K562 (cell line): ENCODE results near the gene SYNPO. TPM values are rescaled to one million over a fixed set of nuclear protein-coding genes. Genes with fewer than 3 reads are reported as not detected.

Experiments
- ARHGAP35 ChIP-seq: fragments of 450-650 bp; IDR thresholded peaks from 2 replicates; pipeline ENCODE4 v1.6.1; 2018; ENCODE audit not compliant: partially characterized antibody
- CHD1 ChIP-seq: fragments of 200-600 bp; sonication (generic); IDR thresholded peaks from one replicate; pipeline ENCODE4 v1.6.1; 2012; ENCODE audit warnings: mild to moderate bottlenecking, moderate library complexity, low read length, inconsistent platforms
- ELF4 ChIP-seq: fragments of 450-650 bp; formaldehyde crosslinking; IDR thresholded peaks from 2 replicates; pipeline ENCODE4 v1.4.0; 2022; ENCODE audit warnings: missing genetic modification characterization
- MYNN ChIP-seq, 2 experiments: sonication (generic); formaldehyde crosslinking in 1 of 2; IDR thresholded peaks; 2 replicates each; pipeline versions ENCODE4 v1.5.0 to v1.6.1; 2016 to 2020; ENCODE audit warnings: antibody characterized with exemption in 1 of 2, missing genetic modification reagents in 1 of 2
- TGIF2 ChIP-seq: sonication (generic); formaldehyde crosslinking; IDR thresholded peaks from 2 replicates; pipeline ENCODE4 v1.8.1; 2022; ENCODE audit warnings: mild to moderate bottlenecking, missing genetic modification reagents, moderate library complexity
- polyA plus RNA-seq, 8 experiments: library from polyadenylated mRNA; depleted of rRNA in 4 of 8; stranded (reverse) in 5 of 8; unstranded in 3 of 8; fragments of >200 nt; fragmentation: Nextera tagmentation in 2 of 8; fragmentation: Illumina TruSeq in 1 of 8; extraction: Ambion mirVana in 2 of 8; extraction: Trizol in 1 of 8; gene quantifications; 2 replicates each; pipeline versions ENCODE4 v1.2.1 to v1.2.3, GENCODE V29; 2011 to 2014; ENCODE audit warnings: inconsistent platforms in 1 of 8, missing spikeins in 1 of 8
- total RNA-seq, 7 experiments: library from RNA; depleted of rRNA in 6 of 7; stranded (reverse); fragments of >200 nt in 6 of 7; fragmentation: Illumina TruSeq in 2 of 7; extraction: Trizol in 2 of 7; gene quantifications; 2 replicates each; pipeline versions ENCODE4 v1.2.1 to v1.2.3, GENCODE V29; 2011 to 2021; ENCODE audit warnings: low replicate concordance in 1 of 7
- TF ChIP-seq, protein P1 (sequence below): fragments of 450-650 bp; formaldehyde crosslinking; IDR thresholded peaks from 2 replicates; pipeline ENCODE4 v1.4.0; 2020; ENCODE audit warnings: mild to moderate bottlenecking
- TF ChIP-seq, protein P2 (sequence below): fragments of 250-450 bp; sonication (Bioruptor Pico); IDR thresholded peaks from 2 replicates; pipeline ENCODE4 v1.4.0; 2020; ENCODE audit warnings: mild to moderate bottlenecking, moderate library complexity
- TF ChIP-seq, protein P3 (sequence below), 3 experiments: fragments of 200-800 bp in 1 of 3; sonication (Bioruptor generic) in 1 of 3; sonication (generic) in 1 of 3; formaldehyde crosslinking in 1 of 3; IDR thresholded peaks; 2 replicates each; pipeline versions ENCODE4 v1.6.1 to v1.8.0; 2016 to 2022; ENCODE audit warnings: mild to moderate bottlenecking in 2 of 3, missing compliant biosample characterization in 2 of 3, missing genetic modification characterization in 2 of 3, missing genetic modification reagents in 1 of 3

SYNPO gene
- total and polyA plus RNA-seq, 9 of the 15 experiments (the other 6 are each of a cell fraction or from before 2014, with no cell fraction given) = 0.01 to 0.31 (median 0.03) TPM; not detected in 4

DNA sequence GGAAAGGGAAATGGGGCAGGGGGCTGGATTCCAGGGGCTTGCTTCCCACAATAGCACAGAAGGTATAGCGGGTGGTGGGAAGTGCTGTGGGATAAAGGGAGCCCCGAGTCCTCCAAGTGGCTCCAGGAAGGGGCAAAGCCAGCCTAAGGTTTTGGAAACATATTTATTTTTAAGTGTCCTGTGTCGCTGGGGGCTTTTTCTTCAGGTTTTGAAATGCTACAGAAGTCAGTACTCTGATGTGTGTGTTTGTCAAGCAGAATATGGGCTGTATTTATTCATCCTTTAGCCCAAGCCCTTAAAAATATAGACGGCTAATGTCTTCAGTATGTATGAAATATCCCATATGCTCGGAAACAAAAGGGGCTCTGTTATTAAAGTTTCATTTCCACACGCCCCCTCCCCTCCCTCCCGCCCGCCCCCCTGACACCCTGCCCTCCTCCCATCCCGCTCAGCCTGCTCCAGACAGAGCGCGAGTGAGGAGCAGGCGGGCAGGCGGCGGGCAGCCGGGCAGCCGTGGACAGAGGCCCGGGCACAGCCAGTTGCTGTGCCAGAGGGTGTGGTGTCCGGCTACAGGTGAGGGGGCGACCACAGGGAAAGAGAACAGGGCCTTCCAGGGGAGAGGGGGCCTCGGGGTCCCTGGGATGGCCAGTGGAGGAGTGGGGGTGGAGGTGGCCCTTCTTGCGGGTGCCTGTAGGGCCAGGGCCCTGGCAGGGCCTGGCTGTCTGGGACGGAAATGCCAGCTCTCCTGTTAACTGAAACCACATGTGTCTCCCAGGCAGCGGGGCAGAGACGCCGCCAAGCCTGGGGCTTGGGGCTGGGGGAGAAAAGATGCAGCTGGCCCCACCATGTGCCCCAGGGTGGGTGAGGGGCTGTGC is 39.6 kb upstream of the SYNPO start (continued):
- TF ChIP-seq, protein P1, sequence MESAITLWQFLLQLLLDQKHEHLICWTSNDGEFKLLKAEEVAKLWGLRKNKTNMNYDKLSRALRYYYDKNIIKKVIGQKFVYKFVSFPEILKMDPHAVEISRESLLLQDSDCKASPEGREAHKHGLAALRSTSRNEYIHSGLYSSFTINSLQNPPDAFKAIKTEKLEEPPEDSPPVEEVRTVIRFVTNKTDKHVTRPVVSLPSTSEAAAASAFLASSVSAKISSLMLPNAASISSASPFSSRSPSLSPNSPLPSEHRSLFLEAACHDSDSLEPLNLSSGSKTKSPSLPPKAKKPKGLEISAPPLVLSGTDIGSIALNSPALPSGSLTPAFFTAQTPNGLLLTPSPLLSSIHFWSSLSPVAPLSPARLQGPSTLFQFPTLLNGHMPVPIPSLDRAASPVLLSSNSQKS (CRISPR knock-in tag) = no peak
- TF ChIP-seq, protein P2, sequence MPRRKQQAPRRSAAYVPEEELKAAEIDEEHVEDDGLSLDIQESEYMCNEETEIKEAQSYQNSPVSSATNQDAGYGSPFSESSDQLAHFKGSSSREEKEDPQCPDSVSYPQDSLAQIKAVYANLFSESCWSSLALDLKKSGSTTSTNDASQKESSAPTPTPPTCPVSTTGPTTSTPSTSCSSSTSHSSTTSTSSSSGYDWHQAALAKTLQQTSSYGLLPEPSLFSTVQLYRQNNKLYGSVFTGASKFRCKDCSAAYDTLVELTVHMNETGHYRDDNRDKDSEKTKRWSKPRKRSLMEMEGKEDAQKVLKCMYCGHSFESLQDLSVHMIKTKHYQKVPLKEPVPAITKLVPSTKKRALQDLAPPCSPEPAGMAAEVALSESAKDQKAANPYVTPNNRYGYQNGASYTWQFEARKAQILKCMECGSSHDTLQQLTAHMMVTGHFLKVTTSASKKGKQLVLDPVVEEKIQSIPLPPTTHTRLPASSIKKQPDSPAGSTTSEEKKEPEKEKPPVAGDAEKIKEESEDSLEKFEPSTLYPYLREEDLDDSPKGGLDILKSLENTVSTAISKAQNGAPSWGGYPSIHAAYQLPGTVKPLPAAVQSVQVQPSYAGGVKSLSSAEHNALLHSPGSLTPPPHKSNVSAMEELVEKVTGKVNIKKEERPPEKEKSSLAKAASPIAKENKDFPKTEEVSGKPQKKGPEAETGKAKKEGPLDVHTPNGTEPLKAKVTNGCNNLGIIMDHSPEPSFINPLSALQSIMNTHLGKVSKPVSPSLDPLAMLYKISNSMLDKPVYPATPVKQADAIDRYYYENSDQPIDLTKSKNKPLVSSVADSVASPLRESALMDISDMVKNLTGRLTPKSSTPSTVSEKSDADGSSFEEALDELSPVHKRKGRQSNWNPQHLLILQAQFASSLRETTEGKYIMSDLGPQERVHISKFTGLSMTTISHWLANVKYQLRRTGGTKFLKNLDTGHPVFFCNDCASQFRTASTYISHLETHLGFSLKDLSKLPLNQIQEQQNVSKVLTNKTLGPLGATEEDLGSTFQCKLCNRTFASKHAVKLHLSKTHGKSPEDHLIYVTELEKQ = no peak
- TF ChIP-seq MYNN (IDR thresholded peaks at IDR 0.05) (no peak), MYNN (CRISPR knock-in tag; IDR thresholded peaks at IDR 0.05) (no peak), TGIF2 (CRISPR knock-in tag) (no peak), ARHGAP35 (no peak), ELF4 (CRISPR knock-in tag) (no peak), CHD1 (no peak)
- TF ChIP-seq, protein P3, sequence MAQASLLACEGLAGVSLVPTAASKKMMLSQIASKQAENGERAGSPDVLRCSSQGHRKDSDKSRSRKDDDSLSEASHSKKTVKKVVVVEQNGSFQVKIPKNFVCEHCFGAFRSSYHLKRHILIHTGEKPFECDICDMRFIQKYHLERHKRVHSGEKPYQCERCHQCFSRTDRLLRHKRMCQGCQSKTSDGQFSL (CRISPR knock-in tag; IDR thresholded peaks at IDR 0.05) = no peak
- TF ChIP-seq, protein P3 (tag; IDR thresholded peaks at IDR 0.05) = no peak
- TF ChIP-seq, all 486 proteins: peak for 0
